ENCODE measurements around the gene RASGEF1C.

DNA sequence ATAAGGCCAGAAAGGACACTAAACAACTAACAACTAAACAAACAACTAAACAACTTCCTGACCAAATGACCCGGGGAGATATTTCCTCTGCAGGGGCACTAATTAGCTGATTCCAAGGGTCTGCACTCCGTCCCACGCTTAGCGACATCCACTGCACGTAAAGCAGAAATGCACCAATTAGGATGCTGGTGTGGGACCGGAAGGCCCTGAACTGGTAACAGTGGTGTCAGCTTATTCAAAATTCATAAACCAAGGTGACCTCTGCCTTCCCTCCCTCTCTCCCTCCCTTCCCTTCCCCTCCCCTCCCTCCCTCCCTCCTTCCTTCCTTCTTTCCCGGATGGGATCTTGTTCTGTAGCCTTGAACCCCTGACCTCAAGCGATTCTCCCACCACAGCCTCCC is 9.6 kb downstream of the RASGEF1C start:
- TF ChIP-seq GFI1B (tag by site-specific recombination; IDR thresholded peaks at IDR 0.05) = no peak
- no peak for TF ChIP-seq ZNF580 (tag by site-specific recombination; IDR thresholded peaks at IDR 0.05)
